ENCODE data around the gene SLC39A12.

DNA sequence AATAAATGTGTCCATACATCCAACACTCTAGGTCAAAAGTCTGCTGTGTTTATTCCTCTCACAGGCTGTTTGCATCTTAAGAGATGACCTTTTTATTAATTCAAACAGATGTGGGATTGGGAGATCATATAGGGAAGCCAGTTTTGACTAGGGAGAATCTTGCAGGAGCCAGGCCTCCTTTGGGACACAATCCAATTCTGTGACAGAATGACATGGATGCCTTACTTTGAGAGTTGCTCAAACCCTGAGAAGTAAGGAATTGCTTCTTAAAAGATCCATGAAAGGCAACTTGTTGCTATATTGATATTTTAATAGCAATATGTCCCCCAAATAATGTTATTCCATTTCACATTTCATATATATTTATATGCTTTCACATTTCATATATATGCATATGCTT, 135.0 kb downstream of the SLC39A12 start:
- no peak for TF ChIP-seq POLR2A (IDR thresholded peaks at IDR 0.05; ENCODE audit: low read length)
- TF ChIP-seq NFE2L2 (conservative IDR thresholded peaks at IDR 0.05; ENCODE audit: low read length) = no peak
- no peak for TF ChIP-seq CHD4 (IDR thresholded peaks at IDR 0.05; ENCODE audit: borderline replicate concordance)
- no peak for TF ChIP-seq HDAC2 (IDR thresholded peaks at IDR 0.05)
- TF ChIP-seq RAD21 (conservative IDR thresholded peaks at IDR 0.05 in 1 of 2, IDR thresholded peaks at IDR 0.05 in 1 of 2) = no peak
- TF ChIP-seq, protein P1, sequence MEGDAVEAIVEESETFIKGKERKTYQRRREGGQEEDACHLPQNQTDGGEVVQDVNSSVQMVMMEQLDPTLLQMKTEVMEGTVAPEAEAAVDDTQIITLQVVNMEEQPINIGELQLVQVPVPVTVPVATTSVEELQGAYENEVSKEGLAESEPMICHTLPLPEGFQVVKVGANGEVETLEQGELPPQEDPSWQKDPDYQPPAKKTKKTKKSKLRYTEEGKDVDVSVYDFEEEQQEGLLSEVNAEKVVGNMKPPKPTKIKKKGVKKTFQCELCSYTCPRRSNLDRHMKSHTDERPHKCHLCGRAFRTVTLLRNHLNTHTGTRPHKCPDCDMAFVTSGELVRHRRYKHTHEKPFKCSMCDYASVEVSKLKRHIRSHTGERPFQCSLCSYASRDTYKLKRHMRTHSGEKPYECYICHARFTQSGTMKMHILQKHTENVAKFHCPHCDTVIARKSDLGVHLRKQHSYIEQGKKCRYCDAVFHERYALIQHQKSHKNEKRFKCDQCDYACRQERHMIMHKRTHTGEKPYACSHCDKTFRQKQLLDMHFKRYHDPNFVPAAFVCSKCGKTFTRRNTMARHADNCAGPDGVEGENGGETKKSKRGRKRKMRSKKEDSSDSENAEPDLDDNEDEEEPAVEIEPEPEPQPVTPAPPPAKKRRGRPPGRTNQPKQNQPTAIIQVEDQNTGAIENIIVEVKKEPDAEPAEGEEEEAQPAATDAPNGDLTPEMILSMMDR (IDR thresholded peaks at IDR 0.05) = no peak
- no peak for TF ChIP-seq KDM1A (IDR thresholded peaks at IDR 0.05; ENCODE audit: low read depth)
- TF ChIP-seq, protein P2, sequence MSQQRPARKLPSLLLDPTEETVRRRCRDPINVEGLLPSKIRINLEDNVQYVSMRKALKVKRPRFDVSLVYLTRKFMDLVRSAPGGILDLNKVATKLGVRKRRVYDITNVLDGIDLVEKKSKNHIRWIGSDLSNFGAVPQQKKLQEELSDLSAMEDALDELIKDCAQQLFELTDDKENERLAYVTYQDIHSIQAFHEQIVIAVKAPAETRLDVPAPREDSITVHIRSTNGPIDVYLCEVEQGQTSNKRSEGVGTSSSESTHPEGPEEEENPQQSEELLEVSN (IDR thresholded peaks at IDR 0.05; ENCODE audit: borderline replicate concordance, low read depth) = no peak
- TF ChIP-seq, protein P3, sequence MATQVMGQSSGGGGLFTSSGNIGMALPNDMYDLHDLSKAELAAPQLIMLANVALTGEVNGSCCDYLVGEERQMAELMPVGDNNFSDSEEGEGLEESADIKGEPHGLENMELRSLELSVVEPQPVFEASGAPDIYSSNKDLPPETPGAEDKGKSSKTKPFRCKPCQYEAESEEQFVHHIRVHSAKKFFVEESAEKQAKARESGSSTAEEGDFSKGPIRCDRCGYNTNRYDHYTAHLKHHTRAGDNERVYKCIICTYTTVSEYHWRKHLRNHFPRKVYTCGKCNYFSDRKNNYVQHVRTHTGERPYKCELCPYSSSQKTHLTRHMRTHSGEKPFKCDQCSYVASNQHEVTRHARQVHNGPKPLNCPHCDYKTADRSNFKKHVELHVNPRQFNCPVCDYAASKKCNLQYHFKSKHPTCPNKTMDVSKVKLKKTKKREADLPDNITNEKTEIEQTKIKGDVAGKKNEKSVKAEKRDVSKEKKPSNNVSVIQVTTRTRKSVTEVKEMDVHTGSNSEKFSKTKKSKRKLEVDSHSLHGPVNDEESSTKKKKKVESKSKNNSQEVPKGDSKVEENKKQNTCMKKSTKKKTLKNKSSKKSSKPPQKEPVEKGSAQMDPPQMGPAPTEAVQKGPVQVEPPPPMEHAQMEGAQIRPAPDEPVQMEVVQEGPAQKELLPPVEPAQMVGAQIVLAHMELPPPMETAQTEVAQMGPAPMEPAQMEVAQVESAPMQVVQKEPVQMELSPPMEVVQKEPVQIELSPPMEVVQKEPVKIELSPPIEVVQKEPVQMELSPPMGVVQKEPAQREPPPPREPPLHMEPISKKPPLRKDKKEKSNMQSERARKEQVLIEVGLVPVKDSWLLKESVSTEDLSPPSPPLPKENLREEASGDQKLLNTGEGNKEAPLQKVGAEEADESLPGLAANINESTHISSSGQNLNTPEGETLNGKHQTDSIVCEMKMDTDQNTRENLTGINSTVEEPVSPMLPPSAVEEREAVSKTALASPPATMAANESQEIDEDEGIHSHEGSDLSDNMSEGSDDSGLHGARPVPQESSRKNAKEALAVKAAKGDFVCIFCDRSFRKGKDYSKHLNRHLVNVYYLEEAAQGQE (IDR thresholded peaks at IDR 0.05) = no peak
- TF ChIP-seq MAZ (IDR thresholded peaks at IDR 0.05; ENCODE audit: borderline replicate concordance, low read depth, low read length) = no peak
- TF ChIP-seq, protein P4, sequence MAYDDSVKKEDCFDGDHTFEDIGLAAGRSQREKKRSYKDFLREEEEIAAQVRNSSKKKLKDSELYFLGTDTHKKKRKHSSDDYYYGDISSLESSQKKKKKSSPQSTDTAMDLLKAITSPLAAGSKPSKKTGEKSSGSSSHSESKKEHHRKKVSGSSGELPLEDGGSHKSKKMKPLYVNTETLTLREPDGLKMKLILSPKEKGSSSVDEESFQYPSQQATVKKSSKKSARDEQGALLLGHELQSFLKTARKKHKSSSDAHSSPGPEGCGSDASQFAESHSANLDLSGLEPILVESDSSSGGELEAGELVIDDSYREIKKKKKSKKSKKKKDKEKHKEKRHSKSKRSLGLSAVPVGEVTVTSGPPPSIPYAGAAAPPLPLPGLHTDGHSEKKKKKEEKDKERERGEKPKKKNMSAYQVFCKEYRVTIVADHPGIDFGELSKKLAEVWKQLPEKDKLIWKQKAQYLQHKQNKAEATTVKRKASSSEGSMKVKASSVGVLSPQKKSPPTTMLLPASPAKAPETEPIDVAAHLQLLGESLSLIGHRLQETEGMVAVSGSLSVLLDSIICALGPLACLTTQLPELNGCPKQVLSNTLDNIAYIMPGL (CRISPR knock-in tag; IDR thresholded peaks at IDR 0.05; ENCODE audit: borderline replicate concordance) = no peak
- TF ChIP-seq CHD2 (IDR thresholded peaks at IDR 0.05; ENCODE audit: low read length, partially characterized antibody) = no peak
- no peak for TF ChIP-seq BHLHE40 (IDR thresholded peaks at IDR 0.05; ENCODE audit: low read depth, low read length)

Measured in A549 (cell line).